Measurements from ENCODE around the gene FAM180A.
"Not testable (repeated sequence)": the region's sequence is repeated elsewhere in the genome, so short reads cannot be mapped to it uniquely, and the experiment has no call there.

The FAM180A gene

DNA sequence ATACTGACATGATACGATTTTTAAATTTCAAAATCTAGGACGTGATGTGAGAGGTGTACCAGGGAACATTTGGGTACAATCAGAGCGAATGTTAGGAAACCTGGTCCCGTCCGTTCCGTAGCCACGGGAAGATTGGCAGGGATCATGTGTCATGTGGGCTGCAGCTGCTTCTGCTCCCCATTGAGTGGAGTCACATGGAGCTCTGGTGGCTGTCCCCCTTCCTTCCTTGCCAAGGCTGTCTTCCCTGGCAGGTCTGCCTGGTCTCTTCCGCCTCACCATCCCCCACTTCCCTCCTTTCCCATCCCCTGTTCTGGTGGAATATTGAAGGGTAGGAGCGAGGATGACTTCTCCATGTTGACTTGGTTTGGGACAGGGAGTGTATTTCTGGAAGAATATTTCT lies 33.8 kb upstream of the FAM180A start:
- Mint-ChIP-seq H3K36me3 (no peaks in the 10 kb centered on the region), H3K9me3 (peaks cover 4 to 9% of the 10 kb centered on the region in 2 donors), H3K4me1 (peaks cover 0 to 2% of the 10 kb centered on the region in 2 donors), H3K4me3 (no peak overlapping the region), H3K27me3 (peaks cover 17 to 18% of the 10 kb centered on the region in 2 donors), H3K27ac (no peak overlapping the region)
- DNase-seq: no peak
- no peak for ATAC-seq (replicated peaks)

DNA sequence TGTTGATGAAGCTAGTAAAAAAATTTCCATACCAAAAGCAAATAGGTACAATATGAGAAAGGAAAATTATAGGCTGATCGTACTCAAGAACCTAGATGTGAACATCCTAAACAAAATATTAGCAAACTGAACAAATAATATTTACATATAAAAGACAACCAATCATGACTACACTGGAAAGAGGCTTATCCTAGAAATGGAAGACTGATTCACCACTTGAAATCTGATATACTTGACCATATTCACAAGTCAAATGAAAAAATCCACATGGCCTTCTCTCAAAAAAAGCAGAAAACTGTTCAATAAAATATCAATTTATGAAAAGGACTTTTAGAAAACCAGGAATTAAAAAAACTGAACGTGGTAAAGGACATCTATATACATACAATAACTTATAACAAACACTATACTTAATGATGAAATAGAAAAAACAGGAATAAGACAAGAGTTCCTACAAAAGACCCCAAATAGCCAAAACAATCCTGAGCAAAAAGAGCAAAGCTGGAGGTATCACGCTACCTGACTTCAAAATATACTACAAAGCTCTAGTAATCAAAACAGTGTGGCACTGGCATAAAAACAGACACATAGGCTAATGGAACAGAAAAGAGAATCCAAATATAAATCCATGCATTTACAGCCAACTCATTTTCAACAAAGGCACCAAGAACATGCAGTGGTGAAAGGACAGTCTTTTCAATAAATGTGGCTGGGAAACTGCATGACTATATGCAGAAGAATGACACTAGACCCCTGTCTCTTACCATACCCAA lies 29.2 kb upstream of the FAM180A start:
- Mint-ChIP-seq H3K9me3 (peaks cover 4 to 9% of the 10 kb centered on the region in 2 donors), H3K4me1 (no peaks in the 10 kb centered on the region), H3K36me3 (no peaks in the 10 kb centered on the region), H3K27ac (no peak overlapping the region), H3K4me3 (no peak overlapping the region), H3K27me3 (peaks cover 8 to 16% of the 10 kb centered on the region in 2 donors)
- ATAC-seq (replicated peaks) (no peak), DNase-seq (no peak)

DNA sequence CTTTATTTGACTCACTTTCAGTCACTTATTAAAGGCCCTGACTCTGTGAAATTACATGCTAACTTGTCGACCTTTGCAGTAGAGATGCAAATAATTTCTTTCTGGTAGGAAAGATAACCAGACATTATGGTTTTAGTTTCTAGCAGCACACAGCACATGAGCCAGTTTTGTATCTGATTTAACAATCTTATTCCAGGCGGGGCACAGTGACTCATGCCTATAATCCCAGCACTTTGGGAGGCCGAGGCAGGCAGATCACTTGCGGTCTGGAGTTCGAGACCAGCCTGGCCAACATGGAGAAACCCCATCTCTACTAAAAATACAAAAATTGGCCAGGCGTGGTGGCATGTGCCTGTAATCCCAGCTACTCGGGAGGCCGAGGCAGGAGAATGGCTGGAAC lies 27.3 kb upstream of the FAM180A start:
- H3K36me3 Mint-ChIP-seq; H3K4me3 Mint-ChIP-seq; DNase-seq; H3K27ac Mint-ChIP-seq; ATAC-seq (replicated peaks); H3K4me1 Mint-ChIP-seq; H3K9me3 Mint-ChIP-seq: not testable (repeated sequence)
- H3K27me3 Mint-ChIP-seq: peaks cover 8 to 16% of the 10 kb centered on the region in 2 donors

DNA sequence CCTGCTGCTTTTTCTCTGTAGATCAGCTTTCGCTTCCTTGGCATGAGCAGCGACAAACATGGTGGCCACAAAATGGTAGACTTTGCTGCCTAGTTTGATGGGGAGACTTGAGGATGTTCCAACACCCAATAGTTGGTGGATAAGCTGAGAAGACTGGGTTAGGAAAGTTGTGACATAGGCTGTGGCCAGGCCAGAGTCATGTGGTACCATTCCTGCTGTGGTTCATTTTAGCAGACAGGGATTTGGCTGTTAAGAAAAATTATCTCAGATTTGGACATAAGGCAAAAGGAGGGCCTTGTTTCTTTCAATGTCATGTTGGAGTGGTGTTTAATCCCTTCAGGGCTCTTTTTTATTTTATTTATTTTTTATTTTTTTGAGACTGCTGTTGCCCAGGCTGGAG lies 26.6 kb upstream of the FAM180A start:
- H3K4me1 Mint-ChIP-seq: no peaks in the 10 kb centered on the region
- no peak overlapping the region for H3K27ac Mint-ChIP-seq
- H3K36me3 Mint-ChIP-seq: no peaks in the 10 kb centered on the region
- H3K9me3 Mint-ChIP-seq: peaks cover 4 to 9% of the 10 kb centered on the region in 2 donors
- ATAC-seq (replicated peaks): no peak
- H3K27me3 Mint-ChIP-seq: peaks cover 9 to 21% of the 10 kb centered on the region in 2 donors
- H3K4me3 Mint-ChIP-seq: no peak overlapping the region
- DNase-seq: no peak

DNA sequence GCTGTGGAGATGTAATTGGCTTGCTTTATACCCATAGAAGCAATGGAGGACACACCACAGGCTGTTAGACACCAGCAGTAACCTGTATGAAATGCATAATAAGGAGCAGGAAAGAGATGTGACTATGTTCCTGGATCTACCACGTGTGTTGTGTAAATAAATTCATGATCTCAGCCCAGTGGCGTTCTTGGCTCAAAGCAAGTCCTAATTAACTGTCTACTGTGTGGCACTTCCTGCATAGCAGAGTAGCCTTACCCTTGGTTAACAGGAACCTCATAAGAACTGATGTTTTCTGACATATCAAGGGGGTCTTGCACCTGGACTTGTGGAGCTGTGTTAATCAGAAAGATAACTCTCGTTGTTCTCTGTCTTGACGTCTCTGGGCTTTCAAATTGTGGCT lies 25.7 kb upstream of the FAM180A start:
- Mint-ChIP-seq H3K4me3 (no peak overlapping the region), H3K27ac (no peak overlapping the region), H3K4me1 (no peaks in the 10 kb centered on the region), H3K27me3 (peaks cover 15 to 23% of the 10 kb centered on the region in 2 donors), H3K9me3 (peaks cover 4 to 9% of the 10 kb centered on the region in 2 donors), H3K36me3 (no peaks in the 10 kb centered on the region)
- DNase-seq (no peak), ATAC-seq (replicated peaks) (no peak)

DNA sequence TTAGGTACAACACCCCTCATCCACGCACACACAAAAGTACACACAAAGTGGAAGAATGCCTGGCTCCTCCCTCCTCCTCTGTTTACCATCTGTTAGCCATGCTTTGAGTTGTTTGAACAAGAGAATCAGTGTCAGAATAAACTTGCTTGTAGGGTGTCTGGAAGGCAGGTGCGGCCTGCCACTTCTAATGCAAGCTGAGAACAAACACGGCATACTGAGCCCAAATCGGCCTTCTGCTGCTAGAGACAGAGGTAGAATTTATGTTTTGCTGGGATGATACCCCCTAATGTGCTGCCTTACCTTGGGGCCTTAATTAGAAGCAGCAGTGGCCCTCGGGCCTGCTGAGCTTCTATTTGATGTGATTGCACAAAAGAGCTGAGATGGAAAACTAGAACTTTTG lies 24.9 kb upstream of the FAM180A start:
- Mint-ChIP-seq H3K9me3 (peaks cover 4 to 6% of the 10 kb centered on the region in 2 donors), H3K4me3 (no peak overlapping the region), H3K36me3 (no peaks in the 10 kb centered on the region), H3K27ac (no peak overlapping the region), H3K27me3 (peaks cover 11 to 19% of the 10 kb centered on the region in 2 donors), H3K4me1 (no peaks in the 10 kb centered on the region)
- no peak for DNase-seq
- no peak for ATAC-seq (replicated peaks)

DNA sequence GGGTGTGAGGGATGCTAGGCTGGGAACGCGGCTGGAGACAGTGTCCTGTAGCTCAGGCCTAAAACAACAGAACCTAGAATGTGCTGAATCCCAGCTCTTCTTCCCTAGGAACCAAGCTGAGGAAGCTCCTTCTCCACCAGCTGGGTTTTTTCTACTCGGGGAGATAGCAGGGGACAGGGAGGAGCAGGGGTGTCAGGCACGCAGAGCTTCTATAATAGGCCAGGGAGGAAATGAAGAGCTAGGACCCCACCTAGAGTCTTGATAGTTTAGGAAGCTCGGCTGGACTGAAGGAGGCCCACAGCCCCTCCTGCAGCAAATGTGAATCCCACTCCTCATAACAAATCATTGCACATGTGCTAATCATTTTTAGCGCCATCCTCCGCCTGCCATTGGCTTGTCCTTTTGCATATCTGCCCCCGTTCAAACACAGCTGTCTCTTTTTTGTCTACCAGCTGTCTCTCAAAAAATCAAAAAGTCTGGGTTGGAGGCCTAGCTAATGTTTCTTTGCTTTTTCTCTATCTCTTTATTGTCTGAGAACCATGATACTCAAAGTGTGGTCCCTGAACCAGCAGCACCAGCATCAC lies 24.1 kb upstream of the FAM180A start:
- H3K27me3 Mint-ChIP-seq: peaks cover 11 to 16% of the 10 kb centered on the region in 2 donors
- H3K9me3 Mint-ChIP-seq: no peaks in the 10 kb centered on the region
- H3K4me3 Mint-ChIP-seq: no peak overlapping the region
- no peaks in the 10 kb centered on the region for H3K4me1 Mint-ChIP-seq
- H3K36me3 Mint-ChIP-seq: no peaks in the 10 kb centered on the region
- no peak for ATAC-seq (replicated peaks)
- no peak for DNase-seq
- H3K27ac Mint-ChIP-seq: no peak overlapping the region

DNA sequence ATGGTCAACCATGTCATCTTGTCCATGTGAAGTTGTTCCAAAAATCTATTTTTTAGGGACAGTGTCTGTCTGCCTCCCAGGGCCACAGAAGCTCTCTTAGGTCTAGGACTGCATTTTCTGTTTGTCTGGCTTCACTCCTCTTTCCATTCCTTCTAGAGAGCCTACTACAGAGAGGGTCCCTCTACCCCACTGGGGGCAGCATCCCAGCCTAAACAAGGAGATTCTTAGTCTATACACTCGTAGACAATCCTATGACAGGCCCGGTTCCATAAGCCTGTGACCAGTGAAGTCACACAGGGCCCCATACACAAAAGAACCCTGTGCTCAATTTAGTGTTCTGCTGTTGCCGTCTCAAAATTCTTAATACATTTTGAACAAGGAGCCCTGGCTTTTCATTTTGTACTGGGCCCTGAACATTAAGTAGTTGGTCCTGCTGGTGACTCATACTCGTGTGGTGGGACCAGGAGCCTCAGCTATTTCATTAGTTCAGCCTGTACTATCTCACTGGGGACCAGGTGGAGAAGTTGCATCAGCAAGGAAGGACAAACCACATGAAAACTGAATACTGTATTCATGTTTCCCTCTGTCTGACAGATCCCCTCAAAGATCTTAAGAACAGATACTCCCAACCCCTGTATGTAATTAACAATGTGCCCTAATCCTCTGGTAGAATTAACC lies 23.5 kb upstream of the FAM180A start:
- H3K36me3 Mint-ChIP-seq: no peaks in the 10 kb centered on the region
- H3K4me3 Mint-ChIP-seq: no peak overlapping the region
- H3K27ac Mint-ChIP-seq: no peak overlapping the region
- H3K9me3 Mint-ChIP-seq: no peaks in the 10 kb centered on the region
- no peaks in the 10 kb centered on the region for H3K4me1 Mint-ChIP-seq
- ATAC-seq (replicated peaks) (no peak), DNase-seq (no peak)
- peaks cover 11 to 22% of the 10 kb centered on the region in 2 donors for H3K27me3 Mint-ChIP-seq

DNA sequence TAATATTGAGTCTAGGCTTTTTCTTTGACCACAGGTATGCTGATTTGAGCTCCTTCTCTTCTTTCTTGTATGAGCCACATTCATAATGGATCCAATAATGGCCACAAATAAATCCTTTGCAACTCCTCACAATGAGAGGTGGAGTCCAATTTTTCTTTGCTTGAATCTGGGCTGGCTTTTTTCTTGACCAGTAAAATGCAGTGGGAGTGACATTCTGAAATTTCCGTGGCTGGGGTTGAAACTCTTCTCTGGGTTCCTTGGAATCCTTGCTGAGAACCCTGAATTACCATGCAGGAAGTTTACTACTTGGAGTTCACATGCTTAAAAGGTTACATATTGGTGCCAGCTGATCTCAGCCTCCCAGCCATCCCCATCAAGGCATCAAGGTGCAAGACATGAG lies 22.4 kb upstream of the FAM180A start:
- ATAC-seq (replicated peaks): no peak
- Mint-ChIP-seq H3K4me1 (no peaks in the 10 kb centered on the region), H3K27ac (no peak overlapping the region), H3K4me3 (no peak overlapping the region), H3K27me3 (peaks cover 11 to 24% of the 10 kb centered on the region in 2 donors), H3K36me3 (no peaks in the 10 kb centered on the region), H3K9me3 (no peaks in the 10 kb centered on the region)
- DNase-seq: no peak

DNA sequence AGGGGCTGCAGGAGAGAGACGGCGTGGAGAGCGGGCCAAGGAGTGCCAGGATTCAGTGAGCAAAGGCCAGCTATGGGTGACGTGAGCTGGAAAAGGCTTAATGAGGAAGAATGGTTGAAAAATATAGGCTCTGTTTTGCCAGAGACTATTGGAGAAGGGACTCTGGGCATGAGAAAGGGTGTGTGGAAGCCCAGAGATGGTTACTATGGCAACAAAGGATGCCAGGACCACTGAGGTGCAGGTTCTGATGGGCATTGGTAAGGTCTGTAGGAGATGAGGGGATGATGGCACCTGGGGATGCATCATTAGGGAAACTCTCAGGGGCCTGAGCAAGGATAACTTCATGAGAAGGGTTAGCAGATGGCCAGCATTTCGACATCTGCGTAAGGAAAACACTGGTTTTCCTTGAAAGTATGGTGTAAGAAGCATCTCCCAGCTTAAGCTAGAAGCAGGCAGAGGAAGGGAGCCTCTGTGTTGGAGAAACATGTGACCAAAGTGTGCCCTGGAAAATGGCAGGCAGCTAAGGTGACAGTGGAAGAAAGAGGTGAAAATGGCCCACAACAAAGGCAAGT lies 21.6 kb upstream of the FAM180A start:
- H3K4me3 Mint-ChIP-seq: no peak overlapping the region
- peak overlapping the region; percentile 15 for H3K27ac Mint-ChIP-seq
- peaks cover 11 to 22% of the 10 kb centered on the region in 2 donors for H3K27me3 Mint-ChIP-seq
- no peaks in the 10 kb centered on the region for H3K36me3 Mint-ChIP-seq
- DNase-seq (no peak), ATAC-seq (replicated peaks) (no peak)
- H3K9me3 Mint-ChIP-seq: no peaks in the 10 kb centered on the region
- H3K4me1 Mint-ChIP-seq: no peaks in the 10 kb centered on the region

DNA sequence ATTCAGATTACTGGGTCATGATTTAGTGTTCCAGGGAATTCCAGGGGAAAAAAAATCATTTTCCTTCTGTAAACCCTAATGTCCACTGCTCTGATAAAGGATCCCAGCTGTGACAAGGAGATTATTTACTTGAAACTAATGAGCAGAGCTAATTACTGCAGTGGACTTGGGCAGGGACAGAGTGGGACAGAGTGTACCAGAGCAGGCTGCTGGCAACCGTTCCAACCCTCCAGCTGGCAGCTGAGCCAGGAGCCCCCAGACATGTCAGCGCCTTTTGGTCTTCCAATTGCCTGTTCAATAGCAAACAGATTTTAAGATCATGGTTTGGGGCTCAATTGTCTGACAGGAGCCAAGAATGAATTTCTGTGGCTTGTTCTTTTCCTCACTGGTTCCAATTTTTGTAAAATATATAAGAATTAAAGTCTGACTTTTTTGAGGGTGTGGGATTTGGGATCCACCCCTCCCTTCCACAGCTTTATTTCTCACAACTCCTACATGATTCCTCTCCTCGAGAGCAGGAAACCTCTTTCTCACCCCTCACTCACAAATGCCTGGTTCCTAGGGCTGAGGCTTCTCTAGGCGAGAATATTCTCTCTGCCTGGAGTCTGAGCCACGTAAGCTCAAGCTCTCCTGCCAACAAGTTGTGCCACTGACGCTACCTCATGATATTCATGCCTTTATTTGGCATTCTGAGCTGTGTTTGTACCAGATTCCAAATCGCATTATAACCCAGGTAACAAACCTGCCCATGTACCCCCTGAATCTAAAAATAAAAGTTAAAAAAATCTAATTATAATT lies 20.6 kb upstream of the FAM180A start:
- H3K9me3 Mint-ChIP-seq: no peaks in the 10 kb centered on the region
- no peaks in the 10 kb centered on the region for H3K36me3 Mint-ChIP-seq
- H3K27me3 Mint-ChIP-seq: peaks cover 16 to 27% of the 10 kb centered on the region in 2 donors
- H3K4me1 Mint-ChIP-seq: no peaks in the 10 kb centered on the region
- H3K27ac Mint-ChIP-seq: no peak overlapping the region
- ATAC-seq (replicated peaks): no peak
- no peak for DNase-seq
- no peak overlapping the region for H3K4me3 Mint-ChIP-seq

DNA sequence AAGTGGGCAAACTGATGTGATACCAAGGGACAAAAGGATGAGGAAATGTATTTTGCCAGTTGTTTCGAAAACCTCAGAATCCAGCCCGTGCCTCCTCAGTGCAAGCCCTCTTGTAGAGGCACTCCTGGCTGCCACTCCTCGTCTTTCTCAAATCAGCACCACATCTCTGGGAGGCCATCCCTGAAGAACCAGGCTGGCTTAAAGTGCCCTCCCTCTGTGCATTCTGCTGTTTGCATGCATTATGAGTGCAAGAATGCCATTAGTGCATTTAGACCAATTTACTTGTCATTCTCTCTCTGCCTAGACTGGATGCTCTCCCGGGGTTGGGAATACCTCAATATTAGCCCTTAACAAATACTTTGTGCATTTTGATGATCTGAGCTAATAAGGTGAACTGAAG lies 19.9 kb upstream of the FAM180A start:
- Mint-ChIP-seq H3K27me3 (peaks cover 21 to 32% of the 10 kb centered on the region in 2 donors), H3K4me3 (no peak overlapping the region), H3K27ac (no peak overlapping the region), H3K36me3 (no peaks in the 10 kb centered on the region), H3K9me3 (no peaks in the 10 kb centered on the region), H3K4me1 (no peaks in the 10 kb centered on the region)
- ATAC-seq (replicated peaks) (no peak), DNase-seq (no peak)

DNA sequence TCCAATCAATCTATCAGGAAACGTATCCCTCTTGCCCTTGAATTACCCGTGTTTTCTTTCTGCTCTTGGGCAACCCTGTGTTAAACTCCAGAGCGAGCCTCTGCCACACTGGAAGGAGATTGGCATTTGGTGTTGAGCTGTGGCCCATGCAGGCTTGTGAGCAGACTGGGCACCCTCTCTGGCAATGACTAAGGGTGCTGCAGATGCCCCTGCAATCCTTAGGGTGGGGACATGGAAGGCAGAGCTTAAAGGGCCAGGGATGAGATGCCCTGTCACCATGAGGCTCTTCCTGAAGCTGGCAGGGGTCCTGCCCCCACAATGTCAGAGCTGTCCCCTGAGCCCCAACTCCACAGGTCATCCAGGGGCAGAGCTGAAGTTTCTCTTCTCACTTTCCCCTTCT lies 19.5 kb upstream of the FAM180A start:
- no peaks in the 10 kb centered on the region for H3K36me3 Mint-ChIP-seq
- no peak for DNase-seq
- ATAC-seq (replicated peaks): no peak
- H3K4me3 Mint-ChIP-seq: no peak overlapping the region
- no peaks in the 10 kb centered on the region for H3K4me1 Mint-ChIP-seq
- no peaks in the 10 kb centered on the region for H3K9me3 Mint-ChIP-seq
- no peak overlapping the region for H3K27ac Mint-ChIP-seq
- H3K27me3 Mint-ChIP-seq: peaks cover 21 to 32% of the 10 kb centered on the region in 2 donors

DNA sequence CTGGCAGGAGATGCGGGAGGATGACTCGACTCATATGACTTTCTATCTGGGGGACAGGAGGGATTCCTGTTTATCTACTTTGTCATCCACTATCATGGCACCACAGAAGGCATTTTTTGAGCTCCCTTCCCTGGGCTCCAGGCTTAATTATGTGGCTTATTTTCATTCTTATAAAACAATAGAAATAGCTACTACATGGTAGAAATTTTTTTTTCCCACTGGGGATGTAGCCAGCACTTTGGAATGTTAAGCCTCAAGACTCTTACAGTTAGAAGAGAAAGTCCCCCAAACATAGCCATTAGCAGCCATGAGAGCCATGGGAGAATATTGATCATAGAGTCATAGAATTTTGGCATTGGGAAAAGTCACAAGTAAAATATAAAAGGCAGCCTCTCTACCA lies 14.6 kb upstream of the FAM180A start:
- ATAC-seq (replicated peaks): no peak
- H3K4me3 Mint-ChIP-seq: no peak overlapping the region

More for the DNA sequence above, 14.6 kb upstream of the FAM180A start:
- H3K27me3 Mint-ChIP-seq: peaks cover 23 to 44% of the 10 kb centered on the region in 2 donors
- no peaks in the 10 kb centered on the region for H3K36me3 Mint-ChIP-seq
- peaks cover 0 to 8% of the 10 kb centered on the region in 2 donors for H3K4me1 Mint-ChIP-seq
- no peak for DNase-seq
- no peaks in the 10 kb centered on the region for H3K9me3 Mint-ChIP-seq
- no peak overlapping the region for H3K27ac Mint-ChIP-seq

Data from stimulated activated naive B cell treated with anti-CD40 and anti-IgM and Interleukin-4, amounts not matched to agents 10 μg/mL and 1 μg/mL and 100 μg/mL, for 72 hours (primary cell).